HG02943 (cell line): ENCODE measurements around the gene SHISA5.

Source experiments
- ATAC-seq: cut with Tn5 transposase; IDR thresholded peaks from one replicate; pipeline ENCODE4 v1.9.1; 2021; ENCODE audit warnings: mild to moderate bottlenecking, low read depth, moderate library complexity; ENCODE audit not compliant: unreplicated experiment

SHISA5 gene

DNA sequence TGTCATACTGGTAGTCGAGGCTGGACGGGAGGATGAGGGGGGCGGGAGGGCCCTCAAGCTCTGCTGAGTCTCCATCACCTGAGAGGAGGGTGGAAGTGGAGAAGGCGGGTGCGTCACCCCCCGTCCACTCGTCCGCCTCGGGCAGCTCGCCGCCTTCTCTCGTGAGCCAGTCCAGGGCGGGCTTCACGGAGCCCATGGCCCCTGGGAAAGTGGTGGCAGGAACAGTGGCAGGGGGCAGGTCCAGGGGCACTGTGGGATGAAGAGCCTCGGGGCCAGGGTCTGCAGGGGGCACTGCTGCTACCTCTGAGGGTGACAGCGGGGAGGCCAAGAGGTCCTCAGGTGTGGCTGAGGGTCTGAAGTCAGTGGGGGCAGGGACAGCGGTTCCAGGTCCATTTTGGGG lies 84.4 kb downstream of the SHISA5 start:
- no peak for ATAC-seq

DNA sequence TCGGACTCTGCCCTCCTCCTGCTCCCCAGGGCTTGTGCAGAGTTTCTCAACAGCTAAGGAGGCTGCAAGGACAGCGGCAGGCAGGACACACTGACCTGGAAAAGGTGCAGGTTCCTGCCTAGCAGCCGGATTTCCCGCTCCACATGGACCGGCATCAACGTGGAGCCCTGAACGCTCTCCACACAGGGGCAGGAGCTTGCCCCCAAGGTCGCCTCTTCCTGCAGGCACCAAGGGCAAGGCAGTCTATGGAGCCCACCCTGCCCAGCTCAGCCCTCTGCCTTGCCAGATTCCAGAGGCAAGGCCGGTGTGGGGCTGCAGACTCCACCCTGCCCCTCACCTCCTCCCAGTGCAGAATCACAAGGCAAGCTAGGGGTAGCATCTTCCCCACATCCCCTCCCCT lies 84.8 kb downstream of the SHISA5 start:
- ATAC-seq = no peak

DNA sequence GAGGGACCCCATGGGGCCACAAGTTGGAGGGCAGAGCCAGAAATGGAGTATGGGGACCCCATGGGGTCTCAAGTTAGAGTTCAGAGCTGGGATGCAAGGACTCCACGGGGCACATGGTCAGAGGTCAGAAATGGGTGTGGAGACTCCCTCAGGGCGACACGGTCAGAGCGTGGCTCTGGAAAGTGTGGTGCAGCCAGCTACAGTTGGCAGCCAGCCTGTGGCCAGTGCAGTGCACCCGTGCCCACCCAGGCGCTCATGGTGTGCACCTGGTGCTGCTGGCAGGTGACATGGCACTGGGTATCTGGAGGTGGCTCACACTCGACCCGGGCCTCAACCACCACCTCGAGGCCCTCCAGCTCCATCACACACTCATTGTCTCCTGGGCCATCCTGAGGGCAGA lies 85.3 kb downstream of the SHISA5 start:
- ATAC-seq = no peak

DNA sequence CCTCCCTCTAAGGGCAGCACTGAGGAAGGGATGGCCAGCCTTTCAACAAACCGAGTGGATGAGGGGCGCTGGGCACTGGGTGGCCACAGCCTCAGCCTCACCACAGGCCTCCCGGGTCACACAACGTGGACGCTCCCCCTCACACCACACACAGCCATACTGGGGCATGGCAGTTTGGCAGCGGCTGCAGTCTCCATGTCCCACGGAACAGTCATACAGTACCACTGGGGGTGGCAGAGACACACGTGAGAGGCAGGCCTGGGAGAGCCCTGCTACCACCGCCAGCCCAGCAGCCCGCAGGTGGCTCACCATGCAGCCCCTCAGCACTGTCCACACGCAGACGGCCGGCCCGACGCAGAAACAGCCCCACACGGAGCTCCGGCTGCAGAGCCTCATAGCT lies 85.8 kb downstream of the SHISA5 start:
- no peak for ATAC-seq
